NCI-H82 treated with DMSO at 0.1 percent for 48 hours (cell line): Measurements from ENCODE around the gene GEMIN2.
A peak's percentile ranks its signal among the peaks of the same experiment; 100 is the strongest.
"Not testable (repeated sequence)": the region's sequence is repeated elsewhere in the genome, so short reads cannot be mapped to it uniquely, and the experiment has no call there.

Experiments used
- DNase-seq: peaks from one replicate; lab custom pipeline; 2025; ENCODE audit not compliant: unreplicated experiment; lab: John Stamatoyannopoulos, UW

GEMIN2 gene

DNA sequence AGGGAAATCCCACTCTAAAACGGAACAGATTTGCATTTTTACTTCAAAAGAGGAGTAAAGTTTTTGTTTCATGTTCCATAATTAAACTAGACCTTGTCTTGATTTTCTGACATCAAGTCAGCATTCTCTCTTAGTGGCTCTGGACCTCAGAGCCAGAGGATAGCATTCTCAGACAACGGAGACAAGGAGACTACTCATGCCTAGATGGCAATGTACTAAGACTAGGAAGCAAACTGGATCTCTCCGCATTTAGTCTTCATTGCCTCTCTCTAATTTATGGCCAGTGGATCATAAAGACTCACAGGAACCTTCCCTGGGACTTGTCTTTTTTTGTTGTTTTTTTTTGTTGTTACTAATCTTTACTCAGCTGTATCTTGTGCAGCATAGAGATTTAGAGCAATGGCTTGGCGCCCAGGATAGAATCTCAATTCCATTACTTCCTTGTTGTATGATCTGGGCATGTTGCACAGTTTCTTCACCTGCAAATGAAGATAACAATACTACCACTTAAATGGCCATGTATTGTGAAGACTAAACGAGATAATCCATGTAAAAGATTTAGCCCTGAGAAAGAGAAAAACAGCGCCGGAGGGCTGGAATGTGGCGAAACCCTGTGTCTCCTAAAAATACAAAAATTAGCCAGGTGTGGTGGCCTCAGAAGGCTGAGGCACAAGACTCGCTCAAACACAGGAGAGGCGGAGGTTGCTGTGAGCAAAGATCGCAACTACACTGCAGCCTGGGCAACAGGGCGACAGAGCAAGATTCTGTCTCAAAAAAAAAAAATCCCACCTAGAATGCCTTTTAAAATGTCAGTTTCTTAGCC, 4.0 kb upstream of the GEMIN2 start:
- DNase-seq = no peak

DNA sequence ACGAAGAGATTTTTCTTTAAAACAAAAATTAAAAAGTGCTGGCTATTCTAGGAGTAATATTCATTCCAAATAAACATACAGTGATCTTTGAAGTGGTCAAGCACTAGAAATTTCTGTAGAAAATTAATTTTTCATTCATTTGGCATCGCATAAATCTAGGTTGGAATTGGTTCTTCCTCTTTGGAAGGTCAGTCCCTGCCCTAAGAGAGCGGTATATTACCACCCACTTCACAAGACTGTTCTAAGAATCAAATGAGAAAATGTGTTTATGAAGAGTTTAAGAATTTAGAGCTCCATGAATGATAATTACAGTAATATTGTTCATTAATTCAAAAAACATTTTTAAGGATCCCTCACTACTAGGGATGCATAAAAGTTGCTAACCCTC, 444 bp upstream of the GEMIN2 start:
- DNase-seq = no peak

- no peak for DNase-seq
Measured at GRCh38 chr14:39122330-39123138, 8.4 kb downstream of the GEMIN2 start.

GRCh38 chr14:39137835-39138234, 23.7 kb downstream of the GEMIN2 start:
- not testable (repeated sequence) for DNase-seq

GRCh38 chr14:39138440-39138839, 24.3 kb downstream of the GEMIN2 start:
- no peak for DNase-seq

GRCh38 chr14:39140170-39140569, 26.0 kb downstream of the GEMIN2 start:
- DNase-seq = no peak

GRCh38 chr14:39141623-39142022, 27.5 kb downstream of the GEMIN2 start:
- not testable (repeated sequence) for DNase-seq

- DNase-seq = not testable (repeated sequence)
Measured at GRCh38 chr14:39143226-39143625, 29.1 kb downstream of the GEMIN2 start.

- DNase-seq = no peak
Measured at GRCh38 chr14:39145266-39145966, 31.3 kb downstream of the GEMIN2 start.

DNA sequence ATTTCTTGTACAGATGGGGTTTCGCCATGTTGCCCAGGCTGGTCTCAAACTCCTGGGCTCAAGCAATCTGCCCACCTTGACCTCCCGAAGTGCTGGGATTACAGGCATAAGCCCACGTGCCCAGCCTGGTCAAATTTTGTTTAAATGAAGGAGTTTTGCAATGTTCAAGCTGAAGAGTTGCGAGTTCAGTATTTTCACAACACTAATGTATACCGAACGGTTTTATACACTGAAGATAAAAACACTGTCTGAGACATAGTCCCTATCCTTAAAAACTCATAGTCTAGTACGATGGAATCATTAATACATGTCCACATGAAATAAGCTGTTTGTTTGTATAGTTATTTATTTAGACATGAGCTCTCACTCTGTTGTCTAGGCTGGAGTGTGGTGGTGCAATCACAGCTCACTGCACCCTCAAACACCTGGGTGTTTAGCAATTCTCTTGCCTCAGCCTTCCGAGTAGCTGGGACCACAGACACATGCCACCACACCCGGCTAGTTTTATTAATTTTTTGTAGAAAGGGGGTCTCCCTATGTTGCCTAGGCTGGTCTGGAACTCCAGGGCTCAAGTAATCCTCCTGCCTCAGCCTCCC, 40.6 kb downstream of the GEMIN2 start:
- DNase-seq = no peak

DNA sequence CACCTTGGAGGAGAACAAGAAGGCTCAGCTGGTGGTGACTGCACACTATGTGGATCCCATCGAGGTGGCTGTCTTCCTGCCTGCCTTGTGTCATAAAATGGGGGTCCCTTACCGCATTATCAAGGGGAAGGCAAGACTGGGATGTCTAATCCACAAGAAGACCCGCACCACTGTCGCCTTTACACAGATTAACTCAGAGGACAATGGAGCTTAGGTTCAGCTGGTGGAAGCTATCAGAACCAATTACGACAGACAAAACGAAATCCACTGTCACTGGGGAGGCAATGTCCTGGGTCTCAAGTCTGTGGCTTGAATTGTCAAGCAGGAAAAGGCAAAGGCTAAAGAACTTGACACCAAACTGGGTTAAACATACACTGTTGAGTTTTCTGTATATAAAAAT, 43.4 kb downstream of the GEMIN2 start:
- DNase-seq = no peak

DNA sequence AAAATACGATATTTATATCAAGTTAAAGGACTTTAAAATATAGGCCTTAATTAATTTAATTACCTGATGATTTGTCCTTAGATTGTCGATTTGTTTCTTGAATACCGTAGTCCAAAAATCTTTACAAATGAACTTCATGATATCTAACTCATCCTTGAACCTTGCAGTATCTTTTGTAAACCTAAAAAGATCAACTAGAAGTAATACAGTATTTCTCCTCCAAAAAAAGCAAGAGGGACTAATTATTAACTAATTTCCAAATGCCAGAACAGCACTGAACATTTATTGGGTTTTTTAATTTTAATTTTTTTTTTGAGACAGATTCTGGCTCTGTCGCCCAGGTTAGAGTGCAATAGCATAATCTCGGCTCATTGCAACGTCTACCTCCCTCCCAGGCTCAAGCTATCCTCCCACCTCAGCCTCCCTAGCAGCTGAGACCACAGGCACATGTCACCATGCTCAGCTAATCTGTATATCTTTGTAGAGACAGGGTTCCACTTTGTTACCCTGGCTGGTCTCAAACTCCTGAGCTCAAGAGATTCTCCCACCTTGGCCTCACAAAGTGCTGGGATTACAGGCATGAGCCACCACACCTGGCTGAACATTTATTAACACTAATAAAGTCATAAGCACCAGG, 44.2 kb downstream of the GEMIN2 start:
- no peak for DNase-seq

GRCh38 chr14:39160494-39160893, 46.4 kb downstream of the GEMIN2 start:
- no peak for DNase-seq

- DNase-seq = not testable (repeated sequence)
Measured at GRCh38 chr14:39167797-39168320, 53.7 kb downstream of the GEMIN2 start.

DNA sequence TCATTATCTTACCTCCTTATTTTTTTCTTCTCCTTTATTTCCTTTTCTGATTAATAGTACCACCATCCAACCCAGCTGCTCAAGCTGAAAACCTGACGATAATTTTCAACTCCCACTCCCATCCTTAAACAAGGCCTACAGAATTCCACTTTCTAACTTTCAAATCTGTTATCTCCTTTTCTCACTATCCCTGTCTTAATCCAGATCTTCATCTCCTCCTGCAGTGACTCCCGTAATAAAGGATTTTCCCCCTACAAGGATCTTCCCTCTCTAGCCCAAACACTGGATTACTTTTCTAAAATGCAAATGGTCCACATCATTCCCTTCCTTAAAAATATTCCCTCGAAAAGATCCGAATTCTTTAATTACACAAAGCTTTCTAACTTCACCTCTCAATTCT, 54.5 kb downstream of the GEMIN2 start:
- no peak for DNase-seq

DNA sequence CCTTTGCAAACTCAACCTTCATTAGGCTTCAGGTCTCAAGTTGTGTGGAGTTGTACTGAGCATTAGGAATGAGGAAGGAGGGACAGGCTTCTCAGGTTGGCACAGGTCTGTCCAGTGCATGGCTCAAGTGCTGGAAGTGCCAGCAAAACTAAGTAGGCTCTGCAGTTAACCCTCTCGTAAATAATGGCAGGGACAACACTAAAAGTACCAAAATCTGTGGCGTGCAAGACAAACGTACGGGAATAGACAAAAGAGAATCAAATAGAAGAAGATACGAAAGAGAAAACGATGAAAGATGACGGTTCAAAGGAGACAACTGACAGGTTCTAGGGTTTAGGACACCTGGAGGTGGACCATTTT, 55.4 kb downstream of the GEMIN2 start:
- DNase-seq = no peak

DNA sequence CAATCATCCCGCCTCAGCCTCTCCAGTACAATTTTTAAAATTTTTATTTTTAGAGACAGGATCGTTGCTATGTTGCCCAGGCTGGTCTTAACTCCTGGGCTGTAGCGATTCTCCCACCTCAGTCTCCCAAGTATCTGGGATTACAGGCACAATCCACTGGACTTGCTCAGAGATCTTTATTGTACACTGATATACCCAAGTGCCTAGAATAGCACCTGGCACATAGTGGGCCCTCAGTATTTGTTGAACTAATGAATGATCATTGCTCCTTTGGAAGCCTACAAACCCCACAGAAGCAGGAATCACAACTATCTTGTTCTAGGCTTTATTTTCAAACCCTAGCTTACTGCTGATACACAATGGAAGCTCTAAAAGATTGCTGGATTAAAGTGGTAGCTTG, 59.1 kb downstream of the GEMIN2 start:
- no peak for DNase-seq

DNA sequence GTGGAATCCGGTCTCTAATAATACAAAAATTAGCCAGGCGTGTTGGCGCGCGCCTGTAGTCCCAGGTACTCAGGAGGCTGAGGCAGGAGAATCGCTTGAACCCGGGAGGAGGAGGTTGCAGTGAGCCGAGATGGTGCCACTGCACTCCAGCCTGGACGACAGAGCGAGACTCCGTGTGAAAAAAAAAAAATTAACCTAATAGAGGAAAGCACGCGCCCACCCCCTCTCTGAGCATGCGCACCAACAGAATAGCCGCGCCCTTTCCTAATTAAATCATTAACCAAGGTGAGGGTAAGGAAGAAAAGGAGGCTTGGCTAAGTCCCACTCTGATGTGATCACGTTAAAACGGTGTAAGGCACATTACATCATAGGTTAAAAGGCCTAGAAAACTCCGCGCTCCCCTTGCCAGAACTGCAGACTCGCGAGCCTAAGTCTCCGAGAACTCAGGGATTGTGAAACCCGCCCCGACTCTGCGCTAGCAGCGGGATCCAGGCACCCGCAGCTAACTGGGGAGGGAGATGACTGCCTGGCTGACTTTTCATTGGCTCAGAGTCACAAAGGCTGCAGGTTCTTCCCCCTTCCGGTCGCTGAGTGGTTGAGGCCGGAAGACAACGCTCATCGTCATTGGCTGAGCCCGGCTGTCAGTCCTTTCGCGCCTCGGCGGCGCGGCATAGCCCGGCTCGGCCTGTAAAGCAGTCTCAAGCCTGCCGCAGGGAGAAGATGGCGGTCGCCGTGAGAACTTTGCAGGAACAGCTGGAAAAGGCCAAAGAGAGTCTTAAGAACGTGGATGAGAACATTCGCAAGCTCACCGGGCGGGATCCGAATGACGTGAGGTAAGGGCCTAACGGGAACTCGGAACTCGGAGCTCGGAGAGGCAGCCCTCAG, 60.7 kb downstream of the GEMIN2 start, which contains the start of gene PNN:
Gene PNN (plus strand): TSS at position 695 of the 885 bp plus-strand sequence. CDS start 26 bp downstream, at position 721.
- peak; percentile 95 for DNase-seq

DNA sequence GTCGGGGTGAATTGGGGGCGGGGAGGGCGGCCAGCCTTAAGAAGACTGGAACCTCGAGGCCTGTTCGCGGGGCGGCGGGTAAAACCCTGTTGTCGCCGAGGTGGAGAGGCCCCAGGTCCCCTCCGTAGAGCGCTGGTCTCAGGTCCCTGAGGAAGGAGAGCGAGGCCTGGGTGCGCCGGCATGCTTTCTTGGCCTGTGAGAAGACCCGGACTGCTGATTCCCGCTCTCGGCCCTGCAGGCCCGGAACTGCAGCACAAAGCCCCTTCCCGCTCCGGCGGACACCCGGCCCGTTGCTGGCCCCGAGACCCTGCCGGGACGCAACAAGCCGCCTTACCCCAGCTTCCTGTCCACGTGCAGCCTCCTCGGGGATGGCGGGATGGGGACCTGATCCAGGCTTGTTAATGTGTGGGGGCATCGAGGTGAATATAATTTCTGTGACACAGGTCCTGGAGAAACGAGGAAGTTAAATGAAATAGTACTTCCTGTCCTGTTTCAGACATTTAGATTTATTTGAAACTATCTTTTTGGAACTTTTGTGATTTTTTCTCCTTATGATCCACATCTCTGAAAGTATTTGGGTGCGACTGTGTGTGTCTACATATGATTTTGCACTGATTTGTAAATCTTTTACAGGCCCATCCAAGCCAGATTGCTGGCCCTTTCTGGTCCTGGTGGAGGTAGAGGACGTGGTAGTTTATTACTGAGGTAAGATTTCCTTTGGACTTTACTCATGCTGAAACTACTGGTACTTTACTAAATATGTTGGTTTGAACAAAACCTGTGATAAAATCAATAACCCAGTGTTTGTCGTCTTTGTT, 61.5 kb downstream of the GEMIN2 start:
- DNase-seq = no peak
